IPS-NIHi7 (cell line): ENCODE results near the gene TMC4.

ENCODE experiments used
- DNase-seq: peaks from one replicate; pipeline ENCODE4 v3.0.0; 2012; ENCODE audit warnings: mixed read lengths; ENCODE audit errors: extremely low spot score

Gene TMC4

GRCh38 chr19:54133312-54133956 is 39.5 kb downstream of the TMC4 start:
- no peak for DNase-seq

DNA sequence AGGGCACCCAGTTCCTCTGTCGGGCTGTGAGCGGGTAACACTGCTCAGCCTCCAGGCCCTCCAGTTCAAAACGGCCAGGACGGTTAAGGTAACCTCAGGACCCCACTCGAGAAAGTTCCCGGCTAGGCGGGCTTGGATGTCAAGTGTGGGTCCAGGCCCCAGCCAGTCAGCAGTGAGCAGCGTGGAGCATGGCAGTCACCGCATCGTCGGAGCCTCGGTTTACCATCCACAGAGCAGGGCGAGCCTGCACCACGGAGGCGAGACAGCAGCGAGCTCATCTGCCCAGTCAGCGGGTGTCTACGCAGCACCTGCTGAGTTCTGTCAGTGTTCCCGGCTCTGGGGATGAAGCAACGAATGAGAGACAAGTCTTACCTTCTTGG is 43.4 kb downstream of the TMC4 start:
- no peak for DNase-seq

GRCh38 chr19:54128796-54129616 is 44.0 kb downstream of the TMC4 start:
- DNase-seq: no peak

DNA sequence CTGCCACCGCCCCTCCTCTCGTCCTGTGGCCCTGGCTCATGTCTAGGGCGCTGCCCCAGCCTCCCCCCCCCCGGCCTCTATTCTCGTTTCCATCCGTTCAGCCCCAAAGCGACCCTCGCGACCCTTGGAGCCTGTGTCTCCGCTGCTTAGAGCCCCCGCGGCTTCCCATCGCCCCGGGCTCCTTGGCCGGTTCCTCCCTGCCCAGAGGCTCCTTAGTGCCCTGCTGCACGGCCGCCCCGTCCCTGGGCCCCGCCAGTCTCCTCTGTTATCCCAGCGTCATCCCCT is 44.6 kb downstream of the TMC4 start:
- DNase-seq: no peak

DNA sequence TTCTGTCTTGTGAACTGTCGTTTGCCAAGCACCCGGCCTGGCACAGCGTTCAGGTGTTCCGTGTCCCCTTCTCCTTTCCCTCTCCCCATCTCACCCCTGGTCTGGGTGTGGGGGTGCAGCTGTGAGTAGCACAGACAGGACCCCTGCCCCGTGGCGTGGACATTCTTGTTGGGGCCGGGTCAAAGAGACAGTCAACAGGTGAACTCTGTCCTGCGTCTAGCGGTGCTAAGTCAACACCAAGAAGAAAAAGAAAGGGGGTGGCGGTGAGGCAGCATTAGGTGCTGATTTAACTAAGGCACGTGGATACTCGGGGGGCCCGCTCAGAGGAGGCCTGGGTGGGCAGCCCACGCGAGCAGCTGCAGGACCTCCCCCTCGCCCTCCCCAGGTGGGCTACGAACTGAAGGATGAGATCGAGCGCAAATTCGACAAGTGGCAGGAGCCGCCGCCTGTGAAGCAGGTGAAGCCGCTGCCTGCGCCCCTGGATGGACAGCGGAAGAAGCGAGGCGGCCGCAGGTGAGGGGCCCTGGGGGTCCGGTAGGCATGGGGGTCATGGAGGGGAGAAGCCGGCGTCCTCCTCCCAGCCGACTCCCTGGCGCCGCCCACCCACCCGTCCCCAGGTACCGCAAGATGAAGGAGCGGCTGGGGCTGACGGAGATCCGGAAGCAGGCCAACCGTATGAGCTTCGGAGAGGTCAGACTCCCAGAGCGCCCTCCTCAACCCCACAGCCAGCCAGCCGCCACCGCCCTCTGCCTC is 45.1 kb downstream of the TMC4 start:
- no peak for DNase-seq

DNA sequence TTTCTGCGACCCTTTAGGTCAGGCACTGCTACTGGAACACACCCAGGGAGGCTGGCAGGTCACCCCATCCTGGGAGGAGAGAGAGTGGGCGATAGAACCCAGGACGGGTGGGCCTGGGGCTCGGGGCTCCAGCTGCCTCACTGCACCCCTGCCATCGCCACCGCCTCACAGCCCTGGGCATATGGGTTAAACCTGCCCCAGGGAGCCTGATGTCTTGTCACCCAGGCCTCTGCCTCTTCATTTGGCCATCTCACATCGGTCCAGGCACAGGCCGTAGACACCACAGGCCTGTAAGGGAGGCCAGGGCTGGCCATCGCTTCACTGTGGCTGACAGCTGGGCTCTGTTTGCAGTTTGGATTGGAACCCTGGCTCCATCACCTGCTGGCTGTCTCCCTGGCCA is 47.2 kb downstream of the TMC4 start:
- DNase-seq: no peak

GRCh38 chr19:54124393-54124792 is 48.6 kb downstream of the TMC4 start:
- DNase-seq: no peak

DNA sequence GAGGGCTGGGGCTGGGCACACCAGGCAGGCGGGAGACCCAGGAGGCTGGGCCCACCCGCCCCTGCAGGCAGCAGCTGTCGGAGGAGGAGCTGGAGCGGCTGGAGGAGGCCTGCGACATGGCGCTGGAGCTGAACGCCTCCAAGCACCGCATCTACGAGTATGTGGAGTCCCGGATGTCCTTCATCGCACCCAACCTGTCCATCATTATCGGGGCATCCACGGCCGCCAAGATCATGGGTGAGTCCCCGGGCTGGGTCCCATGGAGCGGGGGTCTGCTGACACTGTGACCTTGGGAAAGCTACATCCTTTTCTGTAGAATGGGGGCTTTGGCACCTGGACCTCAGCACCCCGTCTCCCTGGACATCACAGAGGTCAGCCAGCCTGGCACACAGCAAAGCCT is 49.3 kb downstream of the TMC4 start:
- DNase-seq: no peak

- no peak for DNase-seq
Observed at GRCh38 chr19:54121259-54121658, 51.7 kb downstream of the TMC4 start.

GRCh38 chr19:54115109-54116063 is 57.6 kb downstream of the TMC4 start, which contains the start of the genes PRPF31 and TFPT:
PRPF31 (plus strand) TSS chr19:54115754; CDS start chr19:54118279, 2,525 bp downstream.
TFPT (minus strand) TSS chr19:54115657; CDS start chr19:54115269, 388 bp downstream.
- peak; percentile 98 for DNase-seq

DNA sequence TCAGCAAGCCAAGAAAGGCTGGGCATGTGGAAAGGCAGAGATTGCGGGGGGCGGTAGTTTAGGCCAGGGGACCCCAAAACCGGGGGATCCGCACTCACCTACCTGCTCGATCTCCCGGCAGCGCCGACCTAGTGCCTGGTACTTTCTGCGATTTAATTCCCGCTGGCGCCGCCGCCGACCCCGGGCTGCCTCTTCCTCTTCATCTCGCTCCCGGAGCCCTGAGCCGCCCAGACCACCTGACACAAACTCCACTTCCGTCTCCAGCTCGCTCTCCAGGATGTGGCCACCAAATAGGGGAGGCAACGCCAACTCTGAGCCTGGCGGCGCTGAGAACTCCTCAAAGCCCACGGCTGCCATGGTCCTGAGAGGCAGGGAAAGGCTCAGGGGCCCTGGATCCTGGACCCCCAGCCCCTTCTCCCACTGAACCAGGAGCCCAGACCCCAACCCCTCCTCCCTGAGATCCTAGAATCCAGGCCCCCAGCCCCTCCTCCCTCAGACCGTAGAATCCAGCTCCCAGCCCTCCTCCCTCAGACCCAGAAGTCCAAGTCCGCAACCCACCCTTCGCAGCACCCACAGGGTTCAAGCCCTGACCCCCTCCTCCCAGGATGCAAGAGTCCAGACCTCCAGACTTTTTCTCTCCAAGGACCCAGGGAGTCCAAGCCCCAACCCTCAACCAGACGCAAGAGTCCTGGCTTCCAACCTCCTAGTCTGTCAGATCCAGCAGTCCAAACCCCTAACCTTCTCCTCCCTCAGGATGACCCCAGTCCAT is 58.4 kb downstream of the TMC4 start:
- no peak for DNase-seq
